OCI-LY3 (cell line): ENCODE measurements around the gene MORC3.

Experiments used
- H2AFZ ChIP-seq: fragments of 200-600, 300-600 bp; shearing (Covaris generic); 2 replicates; pipeline ENCODE4 v1.6.0; 2014; ENCODE audit warnings: antibody characterized with exemption, low read depth, low read length
- H3K27ac ChIP-seq: fragments of 200-600, 300-600 bp; sonication (generic); 2 replicates; pipeline ENCODE4 v1.5.1; 2014; ENCODE audit warnings: mild to moderate bottlenecking, low read length, moderate library complexity, mixed read lengths
- H3K27me3 ChIP-seq: fragments of 200-600, 300-600 bp; sonication (generic); 2 replicates; pipeline ENCODE4 v1.6.1; 2014; ENCODE audit warnings: low read depth, low read length, mixed read lengths
- H3K36me3 ChIP-seq: fragments of 200-600, 300-600 bp; sonication (generic); replicated peaks from 2 replicates; pipeline ENCODE3; 2014; ENCODE audit warnings: low read depth, low read length, mixed read lengths
- H3K4me1 ChIP-seq: fragments of 300-600, 200-600 bp; sonication (generic); 2 replicates; pipeline ENCODE4 v1.6.1; 2014; ENCODE audit warnings: low read length, mixed read lengths
- H3K4me2 ChIP-seq: fragments of 200-600, 300-600 bp; sonication (generic); 2 replicates; pipeline ENCODE4 v1.6.1; 2014; ENCODE audit warnings: low read length, mixed read lengths
- H3K4me3 ChIP-seq: fragments of 300-600, 200-600 bp; sonication (generic); 2 replicates; pipeline ENCODE4 v1.5.1; 2014; ENCODE audit warnings: antibody characterized with exemption, mild to moderate bottlenecking, low read length, moderate library complexity
- H3K79me2 ChIP-seq: fragments of 300-600, 200-600 bp; shearing (Covaris generic); 2 replicates; pipeline ENCODE4 v1.6.1; 2014; ENCODE audit warnings: mild to moderate bottlenecking, low read length, mixed read lengths
- H3K9ac ChIP-seq: fragments of 300-600, 200-600 bp; shearing (Covaris generic); 2 replicates; pipeline ENCODE4 v1.6.0; 2014; ENCODE audit warnings: mild to moderate bottlenecking, low read length, moderate library complexity
- H3K9me3 ChIP-seq: fragments of 200-600, 300-600 bp; shearing (Covaris generic); 2 replicates; pipeline ENCODE4 v1.6.1; 2014; ENCODE audit warnings: low read length, mixed read lengths; ENCODE audit not compliant: insufficient read depth
- H4K20me1 ChIP-seq: fragments of 200-600, 300-600 bp; sonication (generic); 2 replicates; pipeline ENCODE4 v1.6.1; 2016; ENCODE audit warnings: low read length, mixed read lengths; ENCODE audit not compliant: insufficient read depth
- EZH2phosphoT487 ChIP-seq: fragments of 200-600 bp; shearing (Covaris generic); IDR thresholded peaks from 2 replicates; pipeline ENCODE4 v1.6.1; 2018; ENCODE audit warnings: antibody characterized with exemption, mixed run types, low read depth
- TF ChIP-seq, protein P1 (sequence below): fragments of 200-600, 300-600 bp; sonication (generic); IDR thresholded peaks from 2 replicates; pipeline ENCODE4 v1.5.1; 2014; ENCODE audit warnings: antibody characterized with exemption, low read length, low read depth

Gene MORC3

DNA sequence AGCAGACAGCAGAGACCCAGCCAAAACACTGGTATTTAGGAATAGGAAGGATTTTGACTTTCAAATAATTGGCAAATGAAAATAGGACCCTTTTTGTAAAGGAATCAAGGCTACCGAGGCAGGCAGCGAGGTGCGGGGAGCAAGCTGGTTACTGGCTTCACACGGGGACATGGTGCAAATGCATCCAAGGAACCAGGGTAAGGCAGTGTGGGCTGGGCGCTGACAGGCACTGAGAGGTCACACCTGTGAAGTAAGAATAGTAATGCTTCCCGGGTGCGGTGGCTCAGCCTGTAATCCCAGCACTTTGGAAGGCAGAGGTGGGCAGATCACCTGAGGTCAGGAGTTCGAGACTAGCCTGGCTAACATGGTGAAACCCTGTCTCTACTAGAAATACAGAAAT is 80.7 kb downstream of the MORC3 start:
- H3K4me1 ChIP-seq: no peaks in the 10 kb centered on the region
- H3K27me3 ChIP-seq: no peaks in the 10 kb centered on the region
- TF ChIP-seq EZH2phosphoT487: no peak
- TF ChIP-seq, protein P1, sequence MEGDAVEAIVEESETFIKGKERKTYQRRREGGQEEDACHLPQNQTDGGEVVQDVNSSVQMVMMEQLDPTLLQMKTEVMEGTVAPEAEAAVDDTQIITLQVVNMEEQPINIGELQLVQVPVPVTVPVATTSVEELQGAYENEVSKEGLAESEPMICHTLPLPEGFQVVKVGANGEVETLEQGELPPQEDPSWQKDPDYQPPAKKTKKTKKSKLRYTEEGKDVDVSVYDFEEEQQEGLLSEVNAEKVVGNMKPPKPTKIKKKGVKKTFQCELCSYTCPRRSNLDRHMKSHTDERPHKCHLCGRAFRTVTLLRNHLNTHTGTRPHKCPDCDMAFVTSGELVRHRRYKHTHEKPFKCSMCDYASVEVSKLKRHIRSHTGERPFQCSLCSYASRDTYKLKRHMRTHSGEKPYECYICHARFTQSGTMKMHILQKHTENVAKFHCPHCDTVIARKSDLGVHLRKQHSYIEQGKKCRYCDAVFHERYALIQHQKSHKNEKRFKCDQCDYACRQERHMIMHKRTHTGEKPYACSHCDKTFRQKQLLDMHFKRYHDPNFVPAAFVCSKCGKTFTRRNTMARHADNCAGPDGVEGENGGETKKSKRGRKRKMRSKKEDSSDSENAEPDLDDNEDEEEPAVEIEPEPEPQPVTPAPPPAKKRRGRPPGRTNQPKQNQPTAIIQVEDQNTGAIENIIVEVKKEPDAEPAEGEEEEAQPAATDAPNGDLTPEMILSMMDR: no peak
- H3K9me3 ChIP-seq: no peaks in the 10 kb centered on the region
- H4K20me1 ChIP-seq: no peaks in the 10 kb centered on the region
- no peak overlapping the region for H3K4me3 ChIP-seq
- no peak overlapping the region for H2AFZ ChIP-seq
- H3K79me2 ChIP-seq: no peaks in the 10 kb centered on the region
- peaks cover 25% of the 10 kb centered on the region for H3K36me3 ChIP-seq
- H3K9ac ChIP-seq: no peak overlapping the region
- no peak overlapping the region for H3K27ac ChIP-seq
- no peak overlapping the region for H3K4me2 ChIP-seq

DNA sequence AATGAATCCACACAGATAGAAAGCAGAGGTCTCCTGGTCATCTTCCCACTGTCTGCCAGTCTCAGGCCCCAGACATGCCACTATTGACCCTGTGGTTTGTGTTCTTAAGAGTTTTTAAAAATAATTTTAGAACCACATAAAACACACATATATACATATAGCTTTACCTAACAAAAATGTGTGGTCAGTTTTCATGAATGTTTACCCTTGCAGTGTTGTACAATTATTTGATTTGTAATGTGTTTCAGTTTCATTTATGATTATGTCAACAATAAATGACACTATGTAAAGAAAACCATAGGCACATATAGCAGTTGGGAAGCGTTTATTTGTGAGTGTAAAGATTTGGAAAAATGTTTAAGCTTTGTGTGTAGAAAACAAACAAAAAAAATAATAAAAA is 82.3 kb downstream of the MORC3 start:
- Histone ChIP-seq H3K4me1 (no peaks in the 10 kb centered on the region), H4K20me1 (no peaks in the 10 kb centered on the region), H2AFZ (no peak overlapping the region), H3K4me2 (no peak overlapping the region), H3K27me3 (no peaks in the 10 kb centered on the region), H3K4me3 (no peak overlapping the region), H3K9ac (no peak overlapping the region), H3K27ac (no peak overlapping the region), H3K9me3 (no peaks in the 10 kb centered on the region), H3K79me2 (no peaks in the 10 kb centered on the region), H3K36me3 (peaks cover 18% of the 10 kb centered on the region)
- TF ChIP-seq EZH2phosphoT487: no peak
- TF ChIP-seq, protein P1: no peak

DNA sequence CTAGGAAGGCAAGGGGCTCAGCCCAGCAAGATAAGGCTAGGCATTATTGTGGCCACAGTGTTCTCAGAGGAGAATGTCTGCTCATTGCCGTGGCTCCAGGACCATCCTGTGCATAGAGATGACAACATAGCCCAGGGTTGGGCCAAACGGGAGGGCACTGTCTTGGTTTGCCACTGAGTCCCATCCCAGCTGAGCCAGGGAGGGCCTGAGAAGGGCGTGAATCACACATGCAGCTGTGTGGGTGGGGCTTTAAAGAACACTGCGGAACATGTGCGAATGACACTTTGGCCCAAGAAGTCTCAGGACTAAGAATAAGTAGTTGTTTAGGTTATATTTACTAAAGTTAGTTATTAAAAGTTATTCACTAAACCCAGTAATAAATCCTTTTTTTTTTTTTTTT is 83.7 kb downstream of the MORC3 start:
- H3K4me2 ChIP-seq: no peak overlapping the region
- H2AFZ ChIP-seq: no peak overlapping the region
- H3K9me3 ChIP-seq: no peaks in the 10 kb centered on the region
- no peak overlapping the region for H3K4me3 ChIP-seq
- H3K27me3 ChIP-seq: no peaks in the 10 kb centered on the region
- no peaks in the 10 kb centered on the region for H3K79me2 ChIP-seq
- no peak overlapping the region for H3K27ac ChIP-seq
- TF ChIP-seq EZH2phosphoT487: no peak
- TF ChIP-seq, protein P1: no peak
- no peaks in the 10 kb centered on the region for H4K20me1 ChIP-seq
- no peaks in the 10 kb centered on the region for H3K4me1 ChIP-seq
- no peak overlapping the region for H3K9ac ChIP-seq
- peaks cover 18% of the 10 kb centered on the region for H3K36me3 ChIP-seq

DNA sequence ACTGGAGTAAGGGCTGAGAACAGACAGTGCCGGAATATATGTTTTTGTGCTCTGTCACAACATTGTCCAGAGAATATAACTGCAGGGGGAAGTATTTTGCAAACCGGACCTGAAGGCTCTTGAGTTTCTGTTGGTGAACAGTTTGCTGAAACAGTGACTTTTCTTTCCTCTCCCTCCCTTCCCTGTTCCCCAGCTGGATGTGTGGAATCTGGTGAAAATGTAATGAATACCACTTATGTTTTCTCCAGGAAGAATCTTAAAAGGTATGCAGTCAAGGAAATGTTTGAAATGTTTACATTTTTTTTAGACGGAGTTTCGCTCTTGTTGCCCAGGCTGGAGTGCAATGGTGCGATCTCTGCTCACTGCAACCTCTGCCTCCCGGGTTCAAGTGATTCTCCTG is 88.6 kb downstream of the MORC3 start:
- Histone ChIP-seq H2AFZ (no peak overlapping the region), H3K9ac (no peak overlapping the region), H3K27me3 (no peaks in the 10 kb centered on the region), H3K9me3 (no peaks in the 10 kb centered on the region), H3K4me1 (no peaks in the 10 kb centered on the region), H3K79me2 (no peaks in the 10 kb centered on the region), H3K4me3 (no peak overlapping the region), H3K4me2 (no peak overlapping the region), H3K27ac (no peak overlapping the region), H4K20me1 (no peaks in the 10 kb centered on the region), H3K36me3 (peaks cover 5% of the 10 kb centered on the region)
- TF ChIP-seq EZH2phosphoT487: no peak
- TF ChIP-seq, protein P1: no peak
